GM23338 (cell line): ENCODE measurements around the gene KAT6B. TPM values are rescaled to one million over a fixed set of nuclear protein-coding genes. Genes with fewer than 3 reads are reported as not detected.

Experiments
- CTCF ChIP-seq, 2 experiments: fragments of 200-600 bp in 1 of 2; sonication (generic) in 1 of 2; conservative IDR thresholded peaks; 2 replicates each; pipeline versions ENCODE4 v1.5.1 to v1.6.1; 2016 to 2017; ENCODE audit warnings: antibody characterized with exemption in 2 of 2, low read depth in 2 of 2, mild to moderate bottlenecking in 2 of 2, moderate library complexity in 1 of 2
- EZH2phosphoT487 ChIP-seq: fragments of 200-600 bp; sonication (generic); IDR thresholded peaks from one replicate; pipeline ENCODE4 v1.8.1; 2018; ENCODE audit warnings: antibody characterized with exemption; ENCODE audit not compliant: unreplicated experiment
- JUNB ChIP-seq: IDR thresholded peaks from one replicate; pipeline ENCODE4 v1.6.1; 2016; ENCODE audit warnings: antibody characterized with exemption; ENCODE audit not compliant: unreplicated experiment
- REST ChIP-seq: IDR thresholded peaks from one replicate; pipeline ENCODE4 v1.6.1; 2018; ENCODE audit warnings: antibody characterized with exemption; ENCODE audit not compliant: unreplicated experiment
- ZNF462 ChIP-seq: fragments of 250-450 bp; sonication (Bioruptor Pico); IDR thresholded peaks from 2 replicates; pipeline ENCODE4 v1.5.0; 2020; ENCODE audit warnings: mild to moderate bottlenecking, moderate library complexity
- polyA plus RNA-seq: library from polyadenylated mRNA; unstranded; fragments of >200 nt; fragmentation: Nextera tagmentation; extraction: Ambion mirVana; gene quantifications from 2 replicates; pipeline ENCODE4 v1.2.1, GENCODE V29; 2016
- total RNA-seq: library from RNA; depleted of rRNA; stranded (reverse); fragments of >200 nt; shearing (Covaris generic); gene quantifications from 2 replicates; pipeline ENCODE4 v1.2.3, GENCODE V29; 2014

KAT6B gene
- total and polyA plus RNA-seq, 2 experiments from 2014 or later, result 21.3 to 31.4 TPM

- TF ChIP-seq ZNF462 (no peak), REST (no peak), EZH2phosphoT487 (no peak), JUNB (no peak), CTCF (conservative IDR thresholded peaks at IDR 0.05; ENCODE audit: low read depth in 2 of 2) (no peak)
These were observed 2.1 kb upstream of the KAT6B start (continued) for GRCh38 chr10:74824184-74824899.
